Measurements from ENCODE around the gene ADAT1. TPM values are rescaled to one million over a fixed set of nuclear protein-coding genes. Genes with fewer than 3 reads are reported as not detected.
A peak's percentile ranks its signal among the peaks of the same experiment; 100 is the strongest.

The ADAT1 gene
- total RNA-seq, 1 donor from 2014 or later, result 64.4 TPM

- H3K4me1 Mint-ChIP-seq, result peaks cover 8% of the 10 kb centered on the region
- peak within 1 kb of the TSS; percentile 90 for H3K27ac Mint-ChIP-seq
- no peaks in the 10 kb centered on the region for H3K9me3 Mint-ChIP-seq
- H3K4me3 Mint-ChIP-seq, result peak within 1 kb of the TSS; percentile 92
- H3K27me3 Mint-ChIP-seq, result peaks cover 20% of the 10 kb centered on the region
- no peaks in the 10 kb centered on the region for H3K36me3 Mint-ChIP-seq (ENCODE audit: low read depth)
- intact Hi-C loops (cut with micrococcal nuclease), result loop anchor here (1.0 to 10.0 kb wide), 7 partner anchors 10 to 209 kb away; partner anchors contain the start of genes ADAT1, CFDP1, GABARAPL2 and KARS1
- DNase-seq, result peak; percentile 99
Measured at GRCh38 chr16:75555707-75556430, 67.2 kb downstream of the ADAT1 start, which contains the start of gene TMEM231. Gene TMEM231 (minus strand): TSS chr16:75556252. CDS start chr16:75556209, 43 bp downstream.

- Mint-ChIP-seq H3K27me3 (peaks cover 20% of the 10 kb centered on the region), H3K4me3 (peak overlapping the region; percentile 92), H3K36me3 (ENCODE audit: low read depth) (no peaks in the 10 kb centered on the region), H3K9me3 (no peaks in the 10 kb centered on the region), H3K27ac (peak overlapping the region; percentile 90), H3K4me1 (peaks cover 8% of the 10 kb centered on the region)
- DNase-seq, result peak; percentile 69
- intact Hi-C loops (cut with micrococcal nuclease), result loop anchor here (10.0 kb wide), 1 partner anchor 210 kb away; no protein-coding TSS in a partner anchor
Measured at GRCh38 chr16:75555213-75555706, 67.8 kb downstream of the ADAT1 start.

GRCh38 chr16:75552951-75553350 lies 70.1 kb downstream of the ADAT1 start:
- Mint-ChIP-seq H3K27me3 (peaks cover 9% of the 10 kb centered on the region), H3K9me3 (no peaks in the 10 kb centered on the region), H3K4me1 (peaks cover 10% of the 10 kb centered on the region), H3K4me3 (no peak overlapping the region), H3K36me3 (ENCODE audit: low read depth) (no peaks in the 10 kb centered on the region), H3K27ac (no peak overlapping the region)
- no peak for DNase-seq
- intact Hi-C loops (cut with micrococcal nuclease), result loop anchor here (10.0 kb wide), 1 partner anchor 212 kb away; no protein-coding TSS in a partner anchor

- Mint-ChIP-seq H3K4me1 (peaks cover 5% of the 10 kb centered on the region), H3K9me3 (no peaks in the 10 kb centered on the region), H3K27ac (no peak overlapping the region), H3K4me3 (no peak overlapping the region), H3K36me3 (ENCODE audit: low read depth) (no peaks in the 10 kb centered on the region), H3K27me3 (peaks cover 8% of the 10 kb centered on the region)
- intact Hi-C loops (cut with micrococcal nuclease), result loop anchor here (10.0 kb wide), 1 partner anchor 215 kb away; no protein-coding TSS in a partner anchor
- peak; percentile 85 for DNase-seq
Measured at GRCh38 chr16:75550211-75550662, 72.8 kb downstream of the ADAT1 start.

Other genes with a start within 250 kb of the ADAT1 start
- 33.7 and 38.9 TPM in 2 replicates for gene CFDP1, start 189.8 kb downstream of the ADAT1 start, total RNA-seq
- gene TMEM170A, start 158.6 kb downstream of the ADAT1 start, total RNA-seq, result 39.1 and 46.0 TPM in 2 replicates
- gene CHST6, start 127.8 kb downstream of the ADAT1 start, total RNA-seq, result not detected in 2 replicates
- 0.09 TPM in 1 of 2 replicates, not detected in the other for gene CHST5, start 87.2 kb downstream of the ADAT1 start, total RNA-seq
- 4.0 and 4.4 TPM in 2 replicates for gene TMEM231, start 67.0 kb downstream of the ADAT1 start, total RNA-seq
- gene GABARAPL2, start 56.9 kb downstream of the ADAT1 start, total RNA-seq, result 69.9 and 70.4 TPM in 2 replicates
- 285 and 296 TPM in 2 replicates for gene KARS1, start 24.4 kb upstream of the ADAT1 start, total RNA-seq
- gene TERF2IP, start 24.5 kb upstream of the ADAT1 start, total RNA-seq, result 86.8 and 89.1 TPM in 2 replicates
- not detected in 2 replicates for gene CPHXL2, start 53.7 kb upstream of the ADAT1 start, total RNA-seq
- gene DUXB, start 78.2 kb upstream of the ADAT1 start, total RNA-seq, result not detected in 2 replicates
- gene CPHXL, start 103.2 kb upstream of the ADAT1 start, total RNA-seq, result not detected in 2 replicates

Data from activated CD4-positive, alpha-beta T cell treated with anti-CD3 and anti-CD28 coated beads, Interleukin-2, amount 10 ng/mL, durations not matched to agents 24 days and 14 days (primary cell).